Nephron progenitor cell (in vitro differentiated cells): ENCODE measurements around the gene RASSF1.

Experiments used
- DNase-seq: peaks from one replicate; pipeline ENCODE4 v3.0.0; 2021
- H3K27ac Mint-ChIP-seq: 2 replicates; pipeline ENCODE4 v1.8.0; 2021; ENCODE audit warnings: mild to moderate bottlenecking, moderate library complexity, mixed read lengths
- H3K27me3 Mint-ChIP-seq: 2 replicates; pipeline ENCODE4 v1.8.0; 2021; ENCODE audit warnings: mild to moderate bottlenecking, low read depth, mixed read lengths; ENCODE audit not compliant: poor library complexity
- H3K36me3 Mint-ChIP-seq: 2 replicates; pipeline ENCODE4 v1.8.0; 2021; ENCODE audit warnings: low read depth, mixed read lengths
- H3K4me1 Mint-ChIP-seq: 2 replicates; pipeline ENCODE4 v1.8.0; 2021; ENCODE audit warnings: mixed read lengths
- H3K4me3 Mint-ChIP-seq: 2 replicates; pipeline ENCODE4 v1.8.0; 2021; ENCODE audit warnings: mild to moderate bottlenecking, moderate library complexity, mixed read lengths
- H3K9me3 Mint-ChIP-seq: 2 replicates; pipeline ENCODE4 v1.8.0; 2021; ENCODE audit warnings: mild to moderate bottlenecking, moderate library complexity, mixed read lengths
- CTCF ChIP-seq: fragments of 200-600 bp; sonication (generic); IDR thresholded peaks from 2 replicates; pipeline ENCODE4 v1.5.0; 2021; ENCODE audit warnings: antibody characterized with exemption

RASSF1 gene

GRCh38 chr3:50327129-50327528 is 13.5 kb downstream of the RASSF1 start:
- peaks cover 6% of the 10 kb centered on the region for H3K27me3 Mint-ChIP-seq
- H3K4me3 Mint-ChIP-seq = peak overlapping the region; percentile 94
- H3K4me1 Mint-ChIP-seq = peaks cover 34% of the 10 kb centered on the region
- peaks cover 7% of the 10 kb centered on the region for H3K36me3 Mint-ChIP-seq
- DNase-seq = no peak
- TF ChIP-seq CTCF = no peak
- H3K9me3 Mint-ChIP-seq = no peaks in the 10 kb centered on the region
- H3K27ac Mint-ChIP-seq = no peak overlapping the region

GRCh38 chr3:50326182-50326541 is 14.5 kb downstream of the RASSF1 start:
- Mint-ChIP-seq H3K36me3 (peaks cover 7% of the 10 kb centered on the region), H3K4me3 (peak overlapping the region; percentile 94), H3K27ac (no peak overlapping the region), H3K27me3 (peaks cover 6% of the 10 kb centered on the region), H3K9me3 (no peaks in the 10 kb centered on the region), H3K4me1 (peaks cover 34% of the 10 kb centered on the region)
- TF ChIP-seq CTCF = no peak
- no peak for DNase-seq

GRCh38 chr3:50325497-50326181 is 15.0 kb downstream of the RASSF1 start:
- no peak for DNase-seq
- peak overlapping the region; percentile 94 for H3K4me3 Mint-ChIP-seq
- H3K27ac Mint-ChIP-seq = no peak overlapping the region
- H3K36me3 Mint-ChIP-seq = peaks cover 5% of the 10 kb centered on the region
- no peaks in the 10 kb centered on the region for H3K9me3 Mint-ChIP-seq
- TF ChIP-seq CTCF = no peak
- H3K4me1 Mint-ChIP-seq = peaks cover 35% of the 10 kb centered on the region
- H3K27me3 Mint-ChIP-seq = peaks cover 8% of the 10 kb centered on the region

- no peak for TF ChIP-seq CTCF
- Mint-ChIP-seq H3K27me3 (peaks cover 9% of the 10 kb centered on the region), H3K4me1 (peaks cover 40% of the 10 kb centered on the region), H3K9me3 (no peaks in the 10 kb centered on the region), H3K4me3 (no peak overlapping the region), H3K27ac (no peak overlapping the region), H3K36me3 (no peaks in the 10 kb centered on the region)
- DNase-seq = no peak
Observed at GRCh38 chr3:50325113-50325480, 15.5 kb downstream of the RASSF1 start.

GRCh38 chr3:50324351-50325112 is 16.1 kb downstream of the RASSF1 start:
- H3K36me3 Mint-ChIP-seq = peaks cover 3% of the 10 kb centered on the region
- H3K27ac Mint-ChIP-seq = no peak overlapping the region
- peak overlapping the region; percentile 34 for H3K4me3 Mint-ChIP-seq
- H3K4me1 Mint-ChIP-seq = peaks cover 46% of the 10 kb centered on the region
- peak; percentile 87 for TF ChIP-seq CTCF
- H3K27me3 Mint-ChIP-seq = peaks cover 9% of the 10 kb centered on the region
- DNase-seq = peak; percentile 85
- H3K9me3 Mint-ChIP-seq = no peaks in the 10 kb centered on the region
